PC-3 (cell line): ENCODE results near the gene SLC25A26. TPM values are rescaled to one million over a fixed set of nuclear protein-coding genes. Genes with fewer than 3 reads are reported as not detected.

Experiments used
- ATAC-seq: fragments of 200-7000 bp; cut with Tn5 transposase; 2 replicates; pipeline ENCODE4 v1.9.1; 2020; ENCODE audit warnings: mild to moderate bottlenecking, moderate library complexity
- BruUV-seq: library from RNA; stranded (reverse); fragments of 400-500 nt; replicated peaks from 2 replicates; lab custom pipeline; 2021; lab: Mats Ljungman, UMichigan
- CTCF ChIA-PET: fragments of 300-600 bp; sonication (Branson Sonifier 250); formaldehyde crosslinking; loops from one replicate; lab custom pipeline; 2022; ENCODE audit warnings: antibody characterized with exemption; lab: Charles Lee
- POLR2A ChIA-PET: fragments of 300-600 bp; sonication (Branson Sonifier 250); formaldehyde crosslinking; loops from one replicate; lab custom pipeline; 2022; ENCODE audit warnings: antibody characterized with exemption; ENCODE audit not compliant: unreplicated experiment; lab: Charles Lee
- DNase-seq: peaks from one replicate; pipeline ENCODE4 v3.0.0-alpha.2; 2015
- H2AFZ ChIP-seq: fragments of 300-600 bp; sonication (generic); 2 replicates; pipeline ENCODE4 v1.6.0; 2016; ENCODE audit warnings: antibody characterized with exemption, low read length
- H3F3A ChIP-seq: fragments of 300-600 bp; sonication (generic); one replicate; pipeline ENCODE4 v1.6.0; 2017; ENCODE audit warnings: antibody characterized with exemption, low read length, control low read depth, mild to moderate bottlenecking; ENCODE audit not compliant: unreplicated experiment
- H3K27ac ChIP-seq: fragments of 300-600 bp; sonication (generic); 2 replicates; pipeline ENCODE4 v1.5.1; 2016; ENCODE audit warnings: mild to moderate bottlenecking, low read length
- H3K27me3 ChIP-seq: fragments of 300-600 bp; sonication (generic); 2 replicates; pipeline ENCODE4 v1.6.1; 2016; ENCODE audit warnings: low read length, mixed read lengths
- H3K36me3 ChIP-seq: fragments of 300-600 bp; sonication (generic); 2 replicates; pipeline ENCODE4 v1.6.1; 2016; ENCODE audit warnings: low read depth, mixed run types, low read length, mixed read lengths
- H3K4me1 ChIP-seq: fragments of 300-600 bp; sonication (generic); 2 replicates; pipeline ENCODE4 v1.5.1; 2016; ENCODE audit warnings: low read length; ENCODE audit not compliant: insufficient read depth
- H3K4me2 ChIP-seq: fragments of 300-600 bp; sonication (generic); 2 replicates; pipeline ENCODE4 v1.6.0; 2016; ENCODE audit warnings: low read length
- H3K4me3 ChIP-seq: fragments of 300-600 bp; sonication (generic); 2 replicates; pipeline ENCODE4 v1.5.1; 2016; ENCODE audit warnings: mild to moderate bottlenecking, low read length, mixed read lengths
- H3K79me2 ChIP-seq: fragments of 300-600 bp; sonication (generic); 2 replicates; pipeline ENCODE4 v1.6.1; 2017; ENCODE audit warnings: low read length, mixed read lengths
- H3K9ac ChIP-seq: fragments of 300-600 bp; sonication (generic); 2 replicates; pipeline ENCODE4 v1.6.0; 2016; ENCODE audit warnings: mild to moderate bottlenecking, low read length
- H3K9me2 ChIP-seq: fragments of 300-600 bp; sonication (generic); replicated peaks from 2 replicates; pipeline ENCODE4 v1.6.1; 2016; ENCODE audit warnings: mixed run types, low read length, mixed read lengths
- H3K9me3 ChIP-seq: fragments of 300-600 bp; sonication (generic); 2 replicates; pipeline ENCODE4 v1.6.1; 2016; ENCODE audit warnings: low read length, mixed read lengths
- H4K20me1 ChIP-seq: fragments of 300-600 bp; sonication (generic); 2 replicates; pipeline ENCODE4 v1.6.1; 2016; ENCODE audit warnings: low read length, mixed read lengths
- EZH2 ChIP-seq: fragments of 300-600 bp; sonication (generic); IDR thresholded peaks from one replicate; pipeline ENCODE4 v1.6.1; 2017; ENCODE audit warnings: antibody characterized with exemption, mild to moderate bottlenecking, low read length; ENCODE audit not compliant: unreplicated experiment
- EZH2phosphoT487 ChIP-seq: fragments of 300-600 bp; sonication (generic); IDR thresholded peaks from 2 replicates; pipeline ENCODE4 v1.6.1; 2018; ENCODE audit warnings: mild to moderate bottlenecking, antibody characterized with exemption, low read length, borderline replicate concordance
- intact Hi-C: fragments of 100-400 bp; cut with micrococcal nuclease; formaldehyde crosslinking; loops from 2 replicates; pipeline ENCODE4 v1.9.0; 2023
- total RNA-seq: library from RNA; depleted of rRNA; stranded (reverse); fragments of >200 nt; gene quantifications from 2 replicates; pipeline ENCODE4 v1.2.3, GENCODE V29; 2014
- TF ChIP-seq, protein P1 (sequence below): fragments of 300-600 bp; sonication (generic); conservative IDR thresholded peaks from 2 replicates; pipeline ENCODE4 v1.5.1; 2017; ENCODE audit warnings: antibody characterized with exemption, low read depth, mild to moderate bottlenecking, low read length

Gene SLC25A26
- total RNA-seq, 1 experiment from 2014 or later: 7.9 TPM

DNA sequence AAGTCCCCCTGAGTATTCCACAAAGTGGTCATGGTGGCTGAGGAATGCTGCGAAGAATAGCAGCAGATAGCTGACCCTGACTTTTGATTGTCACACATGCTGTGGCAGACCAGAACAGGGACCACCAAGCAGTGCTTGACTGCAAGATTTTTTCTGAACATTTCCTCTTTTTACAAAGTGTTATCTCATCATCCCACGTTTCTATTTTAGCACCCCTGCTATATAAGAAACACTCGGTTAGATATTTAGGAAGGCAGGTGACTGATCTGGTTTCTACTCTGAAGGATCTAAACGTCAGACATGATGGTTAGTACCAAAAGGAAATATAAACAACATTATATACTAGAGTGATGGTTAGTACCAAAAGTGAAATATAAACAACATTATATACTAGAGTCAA lies 9.1 kb downstream of the SLC25A26 start:
- no peaks in the 10 kb centered on the region for H3K36me3 ChIP-seq
- POLR2A ChIA-PET: no interaction called here
- no peaks in the 10 kb centered on the region for H3K9me3 ChIP-seq
- no peaks in the 10 kb centered on the region for H3K79me2 ChIP-seq
- no peaks in the 10 kb centered on the region for H3K27me3 ChIP-seq
- DNase-seq: no peak
- H3F3A ChIP-seq: no peaks in the 10 kb centered on the region
- no peak overlapping the region for H3K4me2 ChIP-seq
- no TSS peak for BruUV-seq
- ATAC-seq: no peak
- CTCF ChIA-PET: no interaction called here
- no peaks in the 10 kb centered on the region for H4K20me1 ChIP-seq
- no peak overlapping the region for H3K27ac ChIP-seq
- intact Hi-C loops: no loop called here
- no peaks in the 10 kb centered on the region for H3K4me1 ChIP-seq
- no peak for TF ChIP-seq EZH2phosphoT487
- H3K9ac ChIP-seq: no peak overlapping the region
- no peak overlapping the region for H2AFZ ChIP-seq
- H3K9me2 ChIP-seq: no peaks in the 10 kb centered on the region
- no peak overlapping the region for H3K4me3 ChIP-seq

DNA sequence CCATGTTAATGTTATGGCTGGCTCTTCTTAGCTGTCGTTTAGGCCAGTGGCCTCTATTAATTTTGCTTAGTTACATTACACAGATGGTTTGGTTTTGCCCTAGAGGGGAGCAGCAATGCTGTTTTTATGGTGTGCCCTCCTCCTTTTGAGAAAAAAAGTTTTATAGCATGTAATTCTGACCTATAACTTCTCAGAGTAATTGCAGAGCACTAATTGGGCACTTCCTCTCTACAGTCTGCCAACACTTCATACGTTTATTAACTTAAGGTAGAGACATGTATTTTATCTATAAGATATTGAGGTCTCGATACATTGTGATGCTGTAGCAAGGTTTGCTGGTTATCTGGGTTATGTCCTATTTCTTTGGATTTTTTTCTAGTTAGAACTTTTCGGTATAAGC lies 12.2 kb downstream of the SLC25A26 start:
- intact Hi-C loops: no loop called here
- H2AFZ ChIP-seq: no peak overlapping the region
- H3K9me3 ChIP-seq: no peaks in the 10 kb centered on the region
- H3K36me3 ChIP-seq: no peaks in the 10 kb centered on the region
- no peaks in the 10 kb centered on the region for H3K4me1 ChIP-seq
- H3K27ac ChIP-seq: no peak overlapping the region
- no peak for TF ChIP-seq EZH2
- no peak overlapping the region for H3K4me2 ChIP-seq
- ATAC-seq: no peak
- H3K79me2 ChIP-seq: no peaks in the 10 kb centered on the region
- BruUV-seq: no TSS peak
- POLR2A ChIA-PET: no interaction called here
- no peaks in the 10 kb centered on the region for H3K9me2 ChIP-seq
- H3K9ac ChIP-seq: no peak overlapping the region
- H3K4me3 ChIP-seq: no peak overlapping the region
- no peaks in the 10 kb centered on the region for H4K20me1 ChIP-seq
- no peaks in the 10 kb centered on the region for H3K27me3 ChIP-seq
- CTCF ChIA-PET: no interaction called here
- DNase-seq: no peak
- no peaks in the 10 kb centered on the region for H3F3A ChIP-seq

DNA sequence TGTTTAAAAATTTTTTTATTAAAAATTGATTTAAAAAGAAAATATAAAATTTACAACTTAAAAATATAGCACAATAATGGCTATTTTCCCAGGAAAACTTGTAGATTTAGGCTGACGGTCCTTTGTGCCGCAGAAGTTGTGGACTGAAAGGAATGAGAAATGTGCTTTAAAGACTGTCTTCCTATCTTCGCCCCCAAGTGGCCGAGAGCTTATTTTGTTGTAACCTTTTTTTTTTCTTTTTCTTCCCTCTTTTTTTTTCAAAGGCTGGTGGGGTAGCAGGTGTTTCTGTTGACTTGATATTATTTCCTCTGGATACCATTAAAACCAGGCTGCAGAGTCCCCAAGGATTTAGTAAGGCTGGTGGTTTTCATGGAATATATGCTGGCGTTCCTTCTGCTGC lies 15.5 kb downstream of the SLC25A26 start:
- TF ChIP-seq EZH2 (no peak), EZH2phosphoT487 (no peak)
- TF ChIP-seq, protein P1, sequence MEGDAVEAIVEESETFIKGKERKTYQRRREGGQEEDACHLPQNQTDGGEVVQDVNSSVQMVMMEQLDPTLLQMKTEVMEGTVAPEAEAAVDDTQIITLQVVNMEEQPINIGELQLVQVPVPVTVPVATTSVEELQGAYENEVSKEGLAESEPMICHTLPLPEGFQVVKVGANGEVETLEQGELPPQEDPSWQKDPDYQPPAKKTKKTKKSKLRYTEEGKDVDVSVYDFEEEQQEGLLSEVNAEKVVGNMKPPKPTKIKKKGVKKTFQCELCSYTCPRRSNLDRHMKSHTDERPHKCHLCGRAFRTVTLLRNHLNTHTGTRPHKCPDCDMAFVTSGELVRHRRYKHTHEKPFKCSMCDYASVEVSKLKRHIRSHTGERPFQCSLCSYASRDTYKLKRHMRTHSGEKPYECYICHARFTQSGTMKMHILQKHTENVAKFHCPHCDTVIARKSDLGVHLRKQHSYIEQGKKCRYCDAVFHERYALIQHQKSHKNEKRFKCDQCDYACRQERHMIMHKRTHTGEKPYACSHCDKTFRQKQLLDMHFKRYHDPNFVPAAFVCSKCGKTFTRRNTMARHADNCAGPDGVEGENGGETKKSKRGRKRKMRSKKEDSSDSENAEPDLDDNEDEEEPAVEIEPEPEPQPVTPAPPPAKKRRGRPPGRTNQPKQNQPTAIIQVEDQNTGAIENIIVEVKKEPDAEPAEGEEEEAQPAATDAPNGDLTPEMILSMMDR: peak; percentile 25; the same call in 1 of the 2 replicates
- no peaks in the 10 kb centered on the region for H4K20me1 ChIP-seq
- no peak overlapping the region for H2AFZ ChIP-seq
- ATAC-seq (no peak), DNase-seq (peak; percentile 2)
- POLR2A ChIA-PET: no interaction called here
- no peaks in the 10 kb centered on the region for H3K4me1 ChIP-seq
- CTCF ChIA-PET: interaction anchor here (0.6 kb wide), 2 partner anchors 34 to 526 kb away, joined by 3 read pairs; no protein-coding TSS in a partner anchor
- no peak overlapping the region for H3K4me3 ChIP-seq
- intact Hi-C loops: no loop called here
- H3K9ac ChIP-seq: no peak overlapping the region
- no peaks in the 10 kb centered on the region; the same call in 1 of the 2 replicates for H3K36me3 ChIP-seq
- no TSS peak for BruUV-seq
- H3K9me2 ChIP-seq: no peaks in the 10 kb centered on the region
- H3K79me2 ChIP-seq: no peaks in the 10 kb centered on the region
- no peak overlapping the region for H3K27ac ChIP-seq
- H3K27me3 ChIP-seq: no peaks in the 10 kb centered on the region
- no peaks in the 10 kb centered on the region for H3F3A ChIP-seq
- no peaks in the 10 kb centered on the region for H3K9me3 ChIP-seq
- no peak overlapping the region for H3K4me2 ChIP-seq

DNA sequence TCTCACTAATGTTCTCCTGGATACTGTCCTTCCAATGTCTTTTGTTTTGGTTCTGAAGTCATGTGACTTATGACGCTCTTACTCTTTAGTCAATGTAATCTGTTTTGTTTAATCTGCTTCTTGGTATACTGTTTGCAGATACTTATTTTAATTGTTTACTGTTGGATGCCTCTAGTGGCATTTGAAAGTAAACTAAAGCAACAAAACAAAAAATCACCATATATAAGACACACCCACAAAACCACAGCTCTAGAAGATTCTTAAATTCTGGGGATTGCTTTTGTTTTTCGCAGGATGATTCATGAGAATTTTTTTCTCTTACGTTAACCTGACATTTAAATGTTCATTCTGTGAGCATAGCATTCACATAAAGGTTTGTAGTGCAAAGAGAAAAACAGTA lies 16.8 kb downstream of the SLC25A26 start:
- H3F3A ChIP-seq: no peaks in the 10 kb centered on the region
- no peaks in the 10 kb centered on the region for H3K79me2 ChIP-seq
- POLR2A ChIA-PET: no interaction called here
- no peaks in the 10 kb centered on the region for H3K9me3 ChIP-seq
- no peaks in the 10 kb centered on the region for H3K4me1 ChIP-seq
- no peak overlapping the region for H3K27ac ChIP-seq
- ATAC-seq (no peak), DNase-seq (no peak)
- CTCF ChIA-PET: no interaction called here
- no peaks in the 10 kb centered on the region for H3K27me3 ChIP-seq
- TF ChIP-seq, protein P1: no peak
- TF ChIP-seq EZH2 (no peak), EZH2phosphoT487 (no peak)
- intact Hi-C loops: no loop called here
- no peak overlapping the region for H3K9ac ChIP-seq
- H3K36me3 ChIP-seq: no peaks in the 10 kb centered on the region; the same call in 1 of the 2 replicates
- BruUV-seq: no TSS peak
- H3K4me2 ChIP-seq: no peak overlapping the region
- H4K20me1 ChIP-seq: no peaks in the 10 kb centered on the region
- H2AFZ ChIP-seq: no peak overlapping the region
- H3K4me3 ChIP-seq: no peak overlapping the region
- H3K9me2 ChIP-seq: no peaks in the 10 kb centered on the region
